BE2C (cell line): Measurements from ENCODE around the gene CEP83.

Experiments
- DNase-seq: peaks from one replicate; pipeline ENCODE4 v3.0.0-alpha.2; 2020
- H3K27me3 ChIP-seq: fragments of 250-450 bp; sonication (Bioruptor Pico); 2 replicates; pipeline ENCODE4 v1.5.1; 2020; ENCODE audit warnings: mild to moderate bottlenecking
- H3K36me3 ChIP-seq: fragments of 250-450 bp; sonication (Bioruptor Pico); 2 replicates; pipeline ENCODE4 v1.5.1; 2020; ENCODE audit warnings: mild to moderate bottlenecking
- H3K4me1 ChIP-seq: fragments of 250-450 bp; sonication (Bioruptor Pico); 2 replicates; pipeline ENCODE4 v1.5.1; 2020
- H3K4me3 ChIP-seq: 2 replicates; pipeline ENCODE4 v1.5.1; 2011; ENCODE audit warnings: low read depth, low read length
- H3K9me3 ChIP-seq: fragments of 250-450 bp; sonication (Bioruptor Pico); 2 replicates; pipeline ENCODE4 v1.5.1; 2020
- TF ChIP-seq, protein P1 (sequence below): IDR thresholded peaks from 2 replicates; pipeline ENCODE4 v1.5.1; 2012; ENCODE audit warnings: mild to moderate bottlenecking, low read depth, low read length

The CEP83 gene

DNA sequence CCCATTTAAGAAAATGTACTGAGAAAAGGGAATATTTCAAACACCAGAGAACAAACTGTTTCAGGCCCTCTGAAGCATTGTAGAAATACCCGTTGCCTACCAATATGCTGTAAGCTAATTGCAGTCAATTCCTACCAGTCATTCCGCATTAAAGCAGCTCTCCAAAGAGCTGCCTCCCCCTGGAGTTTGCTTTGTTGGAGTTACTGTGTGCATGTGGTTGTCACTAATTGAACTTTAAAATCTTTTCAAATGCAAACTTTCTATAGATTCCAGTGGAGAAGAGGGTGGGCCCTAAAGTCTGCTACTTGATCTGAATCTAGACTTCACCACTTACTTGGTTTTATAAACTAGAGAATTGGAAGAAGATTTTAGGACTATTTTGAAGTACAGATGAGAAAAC, 198.5 kb downstream of the CEP83 start:
- DNase-seq: no peak
- H3K4me3 ChIP-seq: peak overlapping the region; percentile 76; the same call in 1 of the 2 replicates
- H3K4me1 ChIP-seq: peaks cover 27% of the 10 kb centered on the region
- TF ChIP-seq, protein P1, sequence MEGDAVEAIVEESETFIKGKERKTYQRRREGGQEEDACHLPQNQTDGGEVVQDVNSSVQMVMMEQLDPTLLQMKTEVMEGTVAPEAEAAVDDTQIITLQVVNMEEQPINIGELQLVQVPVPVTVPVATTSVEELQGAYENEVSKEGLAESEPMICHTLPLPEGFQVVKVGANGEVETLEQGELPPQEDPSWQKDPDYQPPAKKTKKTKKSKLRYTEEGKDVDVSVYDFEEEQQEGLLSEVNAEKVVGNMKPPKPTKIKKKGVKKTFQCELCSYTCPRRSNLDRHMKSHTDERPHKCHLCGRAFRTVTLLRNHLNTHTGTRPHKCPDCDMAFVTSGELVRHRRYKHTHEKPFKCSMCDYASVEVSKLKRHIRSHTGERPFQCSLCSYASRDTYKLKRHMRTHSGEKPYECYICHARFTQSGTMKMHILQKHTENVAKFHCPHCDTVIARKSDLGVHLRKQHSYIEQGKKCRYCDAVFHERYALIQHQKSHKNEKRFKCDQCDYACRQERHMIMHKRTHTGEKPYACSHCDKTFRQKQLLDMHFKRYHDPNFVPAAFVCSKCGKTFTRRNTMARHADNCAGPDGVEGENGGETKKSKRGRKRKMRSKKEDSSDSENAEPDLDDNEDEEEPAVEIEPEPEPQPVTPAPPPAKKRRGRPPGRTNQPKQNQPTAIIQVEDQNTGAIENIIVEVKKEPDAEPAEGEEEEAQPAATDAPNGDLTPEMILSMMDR: peak; percentile 22; the same call in 1 of the 2 replicates
- no peaks in the 10 kb centered on the region for H3K36me3 ChIP-seq
- no peaks in the 10 kb centered on the region for H3K9me3 ChIP-seq
- no peaks in the 10 kb centered on the region for H3K27me3 ChIP-seq

- DNase-seq: no peak
- H3K36me3 ChIP-seq: no peaks in the 10 kb centered on the region
- no peaks in the 10 kb centered on the region for H3K27me3 ChIP-seq
- TF ChIP-seq, protein P1: no peak
- no peaks in the 10 kb centered on the region for H3K9me3 ChIP-seq
- no peak overlapping the region for H3K4me3 ChIP-seq
- peaks cover 27% of the 10 kb centered on the region for H3K4me1 ChIP-seq
Measured at GRCh38 chr12:94260717-94261116, 198.9 kb downstream of the CEP83 start.

DNA sequence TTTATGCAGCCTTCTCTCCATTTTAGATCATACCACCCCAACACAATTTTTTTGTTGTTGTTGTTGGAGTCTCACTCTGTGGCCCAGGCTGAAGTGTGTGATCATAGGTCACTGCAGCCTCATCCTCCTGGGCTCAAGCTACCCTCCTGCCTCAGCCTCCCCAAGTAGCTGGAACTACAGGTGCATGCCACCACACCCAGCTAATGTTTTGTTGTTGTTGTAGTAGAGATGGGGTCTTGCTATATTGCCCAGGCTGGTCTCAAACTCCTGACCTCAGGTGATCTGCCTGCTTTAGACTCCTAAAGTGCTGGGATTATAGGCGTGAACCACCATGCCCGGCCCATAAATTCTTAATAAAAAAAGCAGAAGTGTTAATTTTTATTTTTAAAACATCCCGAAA, 199.7 kb downstream of the CEP83 start:
- Histone ChIP-seq H3K4me1 (peaks cover 27% of the 10 kb centered on the region), H3K4me3 (no peak overlapping the region), H3K9me3 (no peaks in the 10 kb centered on the region), H3K27me3 (no peaks in the 10 kb centered on the region), H3K36me3 (no peaks in the 10 kb centered on the region)
- TF ChIP-seq, protein P1: no peak
- no peak for DNase-seq

DNA sequence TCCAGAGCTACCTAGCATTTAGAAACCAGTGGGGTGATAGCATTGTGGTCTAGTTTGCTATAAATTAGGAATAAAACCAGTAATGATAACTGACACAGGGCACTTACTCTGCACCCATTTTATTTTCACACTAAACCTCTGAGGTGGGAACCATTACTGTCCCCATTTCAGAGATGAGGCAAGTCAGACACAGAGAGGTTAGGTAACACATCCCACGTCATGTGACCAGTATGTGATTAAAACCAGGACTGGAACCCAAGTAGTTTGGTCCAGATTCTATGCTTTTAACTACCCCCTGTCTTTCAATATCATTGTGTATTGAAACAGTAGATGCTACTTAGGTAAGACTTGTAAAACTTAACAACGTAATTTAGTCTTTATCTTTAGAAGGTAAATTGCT, 201.1 kb downstream of the CEP83 start:
- Histone ChIP-seq H3K9me3 (no peaks in the 10 kb centered on the region), H3K4me1 (peaks cover 16% of the 10 kb centered on the region), H3K27me3 (no peaks in the 10 kb centered on the region), H3K36me3 (no peaks in the 10 kb centered on the region), H3K4me3 (no peak overlapping the region)
- DNase-seq: no peak
- TF ChIP-seq, protein P1: no peak
